Ectodermal cell (in vitro differentiated cells): ENCODE measurements around the gene C2CD4A. TPM values are rescaled to one million over a fixed set of nuclear protein-coding genes. Genes with fewer than 3 reads are reported as not detected.
A peak's percentile ranks its signal among the peaks of the same experiment; 100 is the strongest.

Experiments used
- H3K27ac ChIP-seq: 2 replicates; pipeline ENCODE4 v1.7.0; 2013; ENCODE audit warnings: mild to moderate bottlenecking, low read depth, low read length; ENCODE audit not compliant: insufficient read depth, poor library complexity, severe bottlenecking
- H3K27me3 ChIP-seq: 2 replicates; pipeline ENCODE4 v1.7.0; 2013; ENCODE audit warnings: mild to moderate bottlenecking, low read length; ENCODE audit not compliant: insufficient read depth, control insufficient read depth, poor library complexity, severe bottlenecking
- H3K36me3 ChIP-seq: one replicate; pipeline ENCODE4 v1.7.0; 2013; ENCODE audit warnings: low read length; ENCODE audit not compliant: control insufficient read depth, insufficient read depth
- H3K4me1 ChIP-seq: one replicate; pipeline ENCODE4 v1.7.0; 2013; ENCODE audit warnings: low read length; ENCODE audit not compliant: control insufficient read depth, insufficient read depth
- H3K4me3 ChIP-seq: 2 replicates; pipeline ENCODE4 v1.7.0; 2013; ENCODE audit warnings: low read depth, low read length, control low read depth; ENCODE audit not compliant: insufficient read depth
- H3K9me3 ChIP-seq: 2 replicates; pipeline ENCODE4 v1.7.0; 2013; ENCODE audit warnings: mild to moderate bottlenecking, low read length, moderate library complexity; ENCODE audit not compliant: control insufficient read depth
- WGBS, 2 experiments: methylation state at CpG; one replicate each; pipeline ENCODE4 v1.1.7; 2013; ENCODE audit warnings: missing lambda C conversion rate in 2 of 2; 5-methylcytosine and 5-hydroxymethylcytosine counted together
- polyA plus RNA-seq, 4 experiments: library from polyadenylated mRNA; stranded (reverse); fragments of 50-300 nt; gene quantifications; one replicate each; pipeline ENCODE4 v1.2.3, GENCODE V29; 2013

Gene C2CD4A, protein sequence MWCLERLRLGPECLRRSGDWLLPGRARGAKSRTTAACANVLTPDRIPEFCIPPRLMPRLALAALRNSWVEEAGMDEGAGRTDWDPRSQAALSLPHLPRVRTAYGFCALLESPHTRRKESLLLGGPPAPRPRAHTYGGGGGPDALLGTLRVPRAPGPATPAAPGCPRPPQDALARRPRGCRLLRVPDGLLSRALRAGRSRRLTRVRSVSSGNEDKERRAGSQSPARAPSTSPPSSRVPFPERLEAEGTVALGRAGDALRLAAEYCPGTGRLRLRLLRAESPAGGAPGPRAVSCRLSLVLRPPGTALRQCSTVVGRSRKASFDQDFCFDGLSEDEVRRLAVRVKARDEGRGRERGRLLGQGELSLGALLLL
- not detected for polyA plus RNA-seq (2013, experiment 1 of 4)
- not detected for polyA plus RNA-seq (2013, experiment 2 of 4)
- not detected for polyA plus RNA-seq (2013, experiment 3 of 4)
- polyA plus RNA-seq (2013, experiment 4 of 4) = not detected

GRCh38 chr15:62066663-62067447 is at the start of gene C2CD4A:
Gene C2CD4A, plus strand, starts transcription at chr15:62066977. Its CDS starts 637 bp downstream, at chr15:62067614.
- Histone ChIP-seq H3K9me3 (no peaks in the 10 kb centered on the region), H3K27ac (no peak within 1 kb of the TSS), H3K4me3 (peak within 1 kb of the TSS; percentile 18), H3K27me3 (peaks cover 85% of the 10 kb centered on the region), H3K4me1 (peaks cover 8% of the 10 kb centered on the region), H3K36me3 (no peaks in the 10 kb centered on the region)
- WGBS, 2 experiments = 6 to 7% methylated on average over 33 of the region's 33 CpGs

DNA sequence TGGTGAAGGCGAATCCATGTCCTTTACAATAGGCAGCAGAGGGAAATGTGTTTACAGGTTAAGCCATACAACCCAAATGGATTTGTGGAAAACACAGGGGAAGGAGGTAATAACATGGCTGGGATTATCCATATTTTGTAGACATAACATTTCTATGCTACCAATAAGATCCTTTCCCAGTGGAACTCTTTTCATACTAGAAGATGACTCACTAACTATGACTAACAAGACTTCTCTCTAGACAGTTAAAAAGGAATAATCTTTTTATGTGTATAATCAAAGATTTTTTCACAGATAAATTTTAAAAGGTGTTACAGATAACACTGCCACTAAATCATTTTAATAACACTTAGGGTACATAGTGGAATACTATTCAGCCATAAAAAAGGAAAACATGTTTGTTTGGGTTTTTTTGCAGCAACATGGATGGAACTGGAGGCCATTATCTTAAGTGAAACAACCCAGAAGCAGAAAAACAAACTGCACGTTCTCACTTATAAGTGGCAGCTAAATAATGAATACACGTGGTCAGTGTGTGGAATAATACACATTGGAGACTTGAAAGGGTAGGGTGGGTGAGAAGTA is 46.1 kb upstream of the C2CD4A start:
- Histone ChIP-seq H3K4me1 (no peaks in the 10 kb centered on the region), H3K36me3 (peaks cover 6% of the 10 kb centered on the region), H3K27ac (no peak overlapping the region), H3K27me3 (no peaks in the 10 kb centered on the region), H3K4me3 (no peak overlapping the region), H3K9me3 (no peaks in the 10 kb centered on the region)
- 96 to 97% methylated on average over 3 of the region's 3 CpGs for WGBS, 2 experiments

GRCh38 chr15:62021991-62022600 is 44.7 kb upstream of the C2CD4A start:
- Histone ChIP-seq H3K4me1 (no peaks in the 10 kb centered on the region), H3K9me3 (no peaks in the 10 kb centered on the region), H3K27ac (no peak overlapping the region), H3K36me3 (peaks cover 6% of the 10 kb centered on the region), H3K27me3 (no peaks in the 10 kb centered on the region), H3K4me3 (no peak overlapping the region)
- WGBS, 2 experiments = 100% methylated on average over 2 of the region's 3 CpGs; no CpG with 5 or more reads in 1 of the 2 experiments

DNA sequence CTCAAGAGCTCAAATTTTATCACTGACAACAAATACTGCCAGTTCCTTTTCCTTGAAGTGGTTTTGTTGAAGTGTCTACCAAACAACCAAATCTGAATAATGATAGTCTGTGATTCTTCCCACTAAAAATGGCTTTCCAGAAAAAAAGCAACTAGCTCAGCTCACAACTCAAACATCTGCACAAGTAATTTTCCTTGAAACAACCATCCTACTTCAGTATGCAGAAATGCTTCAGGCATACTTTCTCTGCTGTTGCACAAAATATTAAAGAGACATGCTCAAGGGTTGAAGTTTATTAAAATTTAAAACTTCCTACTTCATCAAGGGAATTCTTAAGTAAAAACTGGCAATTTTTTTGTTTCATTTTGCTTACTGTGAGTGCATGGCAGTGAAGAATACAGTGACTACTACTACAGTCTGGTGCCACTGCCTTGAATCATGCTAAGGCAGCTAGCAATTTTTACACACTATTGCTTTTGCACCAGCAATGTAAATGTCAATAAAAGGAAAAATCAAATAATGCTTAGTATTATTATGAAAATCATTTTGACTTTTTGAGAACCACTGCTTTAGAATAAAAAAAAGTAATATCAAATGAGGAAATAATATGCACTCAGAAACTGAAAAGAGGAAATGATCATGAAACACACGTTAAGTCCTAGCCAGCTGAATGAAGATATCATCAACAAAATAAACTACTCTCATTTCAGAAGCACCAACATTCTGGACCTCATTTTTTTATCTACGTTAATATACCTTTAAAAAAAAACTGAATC is 40.1 kb upstream of the C2CD4A start:
- Histone ChIP-seq H3K27me3 (no peaks in the 10 kb centered on the region), H3K9me3 (no peaks in the 10 kb centered on the region), H3K4me3 (no peak overlapping the region), H3K27ac (no peak overlapping the region), H3K4me1 (no peaks in the 10 kb centered on the region), H3K36me3 (no peaks in the 10 kb centered on the region)
- WGBS, 2 experiments = 100% methylated on average over 2 of the region's 2 CpGs

DNA sequence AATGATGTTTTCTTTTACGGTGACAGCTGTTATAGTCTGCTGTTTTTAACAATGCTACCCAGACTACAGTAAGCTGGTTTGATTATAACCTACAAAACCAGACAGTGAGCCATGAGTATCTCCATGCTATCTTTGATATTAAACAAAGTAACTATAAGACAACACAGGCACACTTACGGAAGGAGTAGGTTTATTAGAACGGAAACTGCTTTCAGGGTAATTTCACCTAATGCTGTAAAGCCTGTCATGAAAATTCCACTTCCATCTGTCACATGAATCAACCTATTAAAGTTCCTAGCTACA is 39.6 kb upstream of the C2CD4A start:
- Histone ChIP-seq H3K4me1 (no peaks in the 10 kb centered on the region), H3K9me3 (no peaks in the 10 kb centered on the region), H3K36me3 (no peaks in the 10 kb centered on the region), H3K27me3 (no peaks in the 10 kb centered on the region), H3K27ac (no peak overlapping the region), H3K4me3 (no peak overlapping the region)
- WGBS, 2 experiments = 95 to 97% methylated on average over 3 of the region's 3 CpGs

- Histone ChIP-seq H3K9me3 (no peaks in the 10 kb centered on the region), H3K36me3 (no peaks in the 10 kb centered on the region), H3K4me1 (no peaks in the 10 kb centered on the region), H3K4me3 (no peak overlapping the region), H3K27ac (no peak overlapping the region), H3K27me3 (no peaks in the 10 kb centered on the region)
- WGBS, 2 experiments = 96 to 99% methylated on average over 4 of the region's 5 CpGs
Observed at GRCh38 chr15:62027916-62028315, 38.9 kb upstream of the C2CD4A start.

DNA sequence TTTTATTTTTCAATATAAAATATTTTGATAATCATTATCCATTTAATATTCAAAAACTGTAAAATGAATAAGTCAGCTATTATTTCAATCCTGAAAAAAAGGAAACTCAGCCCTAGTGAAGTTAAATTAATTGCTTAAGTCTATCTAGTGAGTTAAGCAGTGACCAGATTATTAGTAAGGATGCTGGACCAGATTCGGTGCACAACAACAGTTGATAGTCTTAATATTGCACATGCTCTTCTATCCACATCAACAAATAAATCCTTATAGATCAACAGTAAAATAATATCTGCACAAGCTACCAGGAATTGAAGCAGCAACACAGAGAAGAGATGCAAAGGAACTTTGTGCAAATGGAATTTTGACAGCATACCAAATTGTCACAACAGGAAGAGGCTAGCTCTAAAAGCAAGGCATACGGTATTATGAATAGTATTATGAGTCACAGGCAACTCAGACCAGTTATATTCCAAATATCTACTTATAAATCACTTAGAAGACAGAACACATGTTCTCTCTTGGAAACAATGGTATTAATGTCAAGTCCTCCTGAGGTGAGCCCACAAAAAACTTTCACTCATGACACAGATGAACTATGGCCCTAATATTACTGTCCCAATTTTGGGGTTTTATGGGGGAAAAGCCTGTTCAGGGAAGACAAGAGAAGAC is 31.4 kb upstream of the C2CD4A start:
- no peaks in the 10 kb centered on the region for H3K36me3 ChIP-seq
- no peaks in the 10 kb centered on the region for H3K4me1 ChIP-seq
- no peaks in the 10 kb centered on the region for H3K9me3 ChIP-seq
- WGBS, 2 experiments = 94 to 95% methylated on average over 2 of the region's 2 CpGs
- no peaks in the 10 kb centered on the region for H3K27me3 ChIP-seq
- no peak overlapping the region for H3K4me3 ChIP-seq
- no peak overlapping the region for H3K27ac ChIP-seq

DNA sequence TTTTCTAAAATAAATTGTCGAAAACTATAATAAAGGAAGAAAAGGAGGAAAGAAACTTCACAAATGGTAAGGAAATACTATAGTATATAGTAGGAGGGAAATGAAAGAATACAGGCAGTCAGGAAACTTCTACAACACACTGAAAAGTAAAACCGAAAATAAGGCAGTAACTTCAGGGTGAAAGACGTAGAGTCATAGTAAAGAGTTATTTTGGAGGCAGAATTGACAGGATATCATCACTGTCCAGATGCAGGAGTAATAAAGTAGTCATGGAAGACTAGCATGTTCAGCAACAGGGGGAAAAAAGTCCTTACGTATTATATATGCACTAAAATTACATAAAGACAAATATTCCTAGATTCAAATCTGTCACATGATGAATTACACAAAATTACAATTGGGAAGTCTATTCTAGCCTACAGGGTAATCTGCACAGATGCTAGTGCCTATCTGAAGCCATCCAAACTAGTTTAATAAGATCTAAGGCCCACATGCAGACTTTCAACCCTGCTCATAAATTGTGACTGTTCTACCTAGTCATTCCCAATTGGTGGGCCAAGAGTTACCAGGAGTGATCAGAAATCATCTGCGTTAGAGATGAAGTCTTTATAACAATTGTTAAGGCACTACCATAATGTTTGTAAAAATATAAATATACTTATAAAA is 20.6 kb upstream of the C2CD4A start:
- Histone ChIP-seq H3K27me3 (no peaks in the 10 kb centered on the region), H3K27ac (no peak overlapping the region), H3K4me3 (no peak overlapping the region), H3K36me3 (no peaks in the 10 kb centered on the region), H3K9me3 (no peaks in the 10 kb centered on the region), H3K4me1 (no peaks in the 10 kb centered on the region)
- 90 to 97% methylated on average over 2 to 3 of the region's 5 CpGs for WGBS, 2 experiments
